MM.1S (cell line): ENCODE measurements around the gene DLG5.

Experiments
- DNase-seq: peaks from one replicate; pipeline ENCODE4 v3.0.0-alpha.2; 2015
- H2AFZ ChIP-seq: fragments of 300-600 bp; sonication (generic); 2 replicates; pipeline ENCODE4 v1.6.0; 2016; ENCODE audit warnings: antibody characterized with exemption, low read length
- H3F3A ChIP-seq: fragments of 300-600 bp; sonication (generic); 2 replicates; pipeline ENCODE4 v1.6.1; 2016; ENCODE audit warnings: mild to moderate bottlenecking, antibody characterized with exemption, low read length, moderate library complexity, mixed read lengths; ENCODE audit not compliant: insufficient read depth
- H3K27ac ChIP-seq: fragments of 300-600 bp; sonication (generic); 2 replicates; pipeline ENCODE4 v1.5.1; 2016; ENCODE audit warnings: mild to moderate bottlenecking, low read length
- H3K27me3 ChIP-seq: fragments of 300-600 bp; sonication (generic); replicated peaks from 2 replicates; pipeline ENCODE4 v1.6.0; 2016; ENCODE audit warnings: low read length; ENCODE audit not compliant: insufficient read depth
- H3K36me3 ChIP-seq: fragments of 300-600 bp; sonication (generic); replicated peaks from 2 replicates; pipeline ENCODE4 v1.6.1; 2016; ENCODE audit warnings: mild to moderate bottlenecking, low read length, mixed read lengths; ENCODE audit not compliant: insufficient read depth
- H3K4me1 ChIP-seq: fragments of 300-600 bp; sonication (generic); 2 replicates; pipeline ENCODE4 v1.6.1; 2016; ENCODE audit warnings: low read length, mixed read lengths
- H3K4me2 ChIP-seq: fragments of 300-600 bp; sonication (generic); 2 replicates; pipeline ENCODE4 v1.6.0; 2016; ENCODE audit warnings: low read depth, low read length
- H3K4me3 ChIP-seq: fragments of 300-600 bp; sonication (generic); 2 replicates; pipeline ENCODE4 v1.5.1; 2016; ENCODE audit warnings: low read length, mixed read lengths
- H3K79me2 ChIP-seq: fragments of 300-600 bp; sonication (generic); 2 replicates; pipeline ENCODE4 v1.6.1; 2016; ENCODE audit warnings: mixed run types, low read length, mixed read lengths
- H3K9ac ChIP-seq: fragments of 300-600 bp; sonication (generic); 2 replicates; pipeline ENCODE4 v1.6.1; 2016; ENCODE audit warnings: low read length, mixed read lengths
- H3K9me2 ChIP-seq: fragments of 300-600 bp; sonication (generic); replicated peaks from 2 replicates; pipeline ENCODE4 v1.6.1; 2016; ENCODE audit warnings: mild to moderate bottlenecking, low read length, mixed read lengths; ENCODE audit not compliant: insufficient read depth
- H3K9me3 ChIP-seq: fragments of 300-600 bp; sonication (generic); replicated peaks from 2 replicates; pipeline ENCODE4 v1.6.1; 2016; ENCODE audit warnings: mild to moderate bottlenecking, low read length, mixed read lengths; ENCODE audit not compliant: insufficient read depth
- H4K20me1 ChIP-seq: fragments of 300-600 bp; sonication (generic); 2 replicates; pipeline ENCODE4 v1.6.1; 2016; ENCODE audit warnings: mild to moderate bottlenecking, low read length, moderate library complexity, mixed read lengths; ENCODE audit not compliant: insufficient read depth
- EZH2 ChIP-seq: fragments of 300-600 bp; sonication (generic); optimal IDR thresholded peaks from 2 replicates; pipeline ENCODE3; 2017; ENCODE audit warnings: low read depth, mild to moderate bottlenecking, antibody characterized with exemption, low read length, mixed read lengths
- EZH2phosphoT487 ChIP-seq: fragments of 300-600 bp; sonication (generic); IDR thresholded peaks from 2 replicates; pipeline ENCODE4 v1.6.1; 2018; ENCODE audit warnings: antibody characterized with exemption, low read length
- TF ChIP-seq, protein P1 (sequence below): fragments of 300-600 bp; sonication (generic); IDR thresholded peaks from 2 replicates; pipeline ENCODE4 v1.5.1; 2016; ENCODE audit warnings: antibody characterized with exemption, low read length, mixed read lengths

Gene DLG5

DNA sequence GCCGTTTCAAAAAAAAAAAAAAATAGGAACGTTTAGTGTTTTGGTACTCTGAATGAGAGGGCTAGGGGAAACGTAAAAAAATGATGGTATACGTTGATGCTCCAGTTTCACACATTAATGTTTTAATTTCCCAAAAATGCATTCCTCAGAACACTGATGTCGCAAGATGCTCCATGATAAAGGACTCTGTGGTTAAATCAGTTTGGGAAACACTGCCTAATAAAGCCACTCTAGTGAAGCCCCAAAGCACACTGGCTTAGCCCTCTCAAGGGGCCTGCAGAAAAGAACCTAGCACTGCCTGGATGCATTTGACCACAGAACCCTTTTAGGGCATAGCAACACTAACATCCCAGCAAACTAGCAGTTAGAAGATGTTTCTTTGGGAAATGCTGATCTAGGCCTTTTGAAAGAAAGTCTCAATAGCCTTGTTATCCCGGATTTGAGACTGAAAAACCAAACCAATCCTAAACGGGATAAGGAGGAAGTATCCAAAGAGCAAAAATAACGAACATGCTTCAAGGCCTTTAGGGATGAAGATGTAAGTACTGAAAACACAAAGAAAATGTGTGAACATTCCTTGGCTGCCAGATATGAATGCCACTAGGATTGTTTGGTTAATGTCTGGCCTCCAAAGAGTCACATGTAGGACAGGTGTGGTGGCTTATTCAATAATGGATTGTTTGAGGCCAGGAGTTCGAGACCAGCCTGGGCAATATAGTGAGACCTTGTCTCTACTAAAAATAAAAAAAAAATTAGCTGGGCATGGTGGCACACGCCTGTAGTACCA lies 11.0 kb downstream of the DLG5 start:
- Histone ChIP-seq H3K4me1 (peaks cover 26% of the 10 kb centered on the region), H4K20me1 (no peaks in the 10 kb centered on the region), H3K27me3 (no peaks in the 10 kb centered on the region), H2AFZ (no peak overlapping the region), H3F3A (peaks cover 17% of the 10 kb centered on the region), H3K4me3 (no peak overlapping the region), H3K27ac (no peak overlapping the region), H3K9me2 (no peaks in the 10 kb centered on the region), H3K36me3 (no peaks in the 10 kb centered on the region), H3K4me2 (no peak overlapping the region), H3K9me3 (no peaks in the 10 kb centered on the region), H3K79me2 (peaks cover 75% of the 10 kb centered on the region), H3K9ac (no peak overlapping the region)
- DNase-seq = no peak
- no peak for TF ChIP-seq EZH2phosphoT487
- no peak for TF ChIP-seq EZH2
- TF ChIP-seq, protein P1, sequence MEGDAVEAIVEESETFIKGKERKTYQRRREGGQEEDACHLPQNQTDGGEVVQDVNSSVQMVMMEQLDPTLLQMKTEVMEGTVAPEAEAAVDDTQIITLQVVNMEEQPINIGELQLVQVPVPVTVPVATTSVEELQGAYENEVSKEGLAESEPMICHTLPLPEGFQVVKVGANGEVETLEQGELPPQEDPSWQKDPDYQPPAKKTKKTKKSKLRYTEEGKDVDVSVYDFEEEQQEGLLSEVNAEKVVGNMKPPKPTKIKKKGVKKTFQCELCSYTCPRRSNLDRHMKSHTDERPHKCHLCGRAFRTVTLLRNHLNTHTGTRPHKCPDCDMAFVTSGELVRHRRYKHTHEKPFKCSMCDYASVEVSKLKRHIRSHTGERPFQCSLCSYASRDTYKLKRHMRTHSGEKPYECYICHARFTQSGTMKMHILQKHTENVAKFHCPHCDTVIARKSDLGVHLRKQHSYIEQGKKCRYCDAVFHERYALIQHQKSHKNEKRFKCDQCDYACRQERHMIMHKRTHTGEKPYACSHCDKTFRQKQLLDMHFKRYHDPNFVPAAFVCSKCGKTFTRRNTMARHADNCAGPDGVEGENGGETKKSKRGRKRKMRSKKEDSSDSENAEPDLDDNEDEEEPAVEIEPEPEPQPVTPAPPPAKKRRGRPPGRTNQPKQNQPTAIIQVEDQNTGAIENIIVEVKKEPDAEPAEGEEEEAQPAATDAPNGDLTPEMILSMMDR = no peak

DNA sequence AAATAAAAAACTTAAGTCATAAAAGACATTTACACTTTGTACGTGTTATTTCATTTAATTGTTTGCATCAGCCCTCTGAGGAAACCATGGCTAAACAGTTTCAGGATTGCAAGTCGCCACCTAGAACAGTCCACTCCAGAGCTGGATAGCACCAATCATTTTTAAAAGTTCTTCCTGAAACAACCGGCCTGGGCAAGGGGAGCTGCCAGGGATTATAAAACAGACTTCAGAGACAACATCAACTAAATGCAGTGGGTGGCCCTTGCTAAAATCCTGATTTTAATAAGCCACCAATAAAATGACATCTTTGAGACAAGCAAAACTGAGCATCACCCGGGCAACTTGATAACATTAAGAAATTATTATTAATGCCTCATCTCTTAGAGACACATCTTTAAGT lies 13.5 kb downstream of the DLG5 start:
- peaks cover 26% of the 10 kb centered on the region for H3K4me1 ChIP-seq
- no peak overlapping the region for H3K9ac ChIP-seq
- H3K27ac ChIP-seq = peak overlapping the region; percentile 62
- no peak overlapping the region for H2AFZ ChIP-seq
- H4K20me1 ChIP-seq = no peaks in the 10 kb centered on the region
- H3K27me3 ChIP-seq = no peaks in the 10 kb centered on the region
- no peaks in the 10 kb centered on the region for H3K9me2 ChIP-seq
- peaks cover 17% of the 10 kb centered on the region for H3F3A ChIP-seq
- H3K9me3 ChIP-seq = no peaks in the 10 kb centered on the region
- H3K4me3 ChIP-seq = no peak overlapping the region
- H3K4me2 ChIP-seq = peak overlapping the region; percentile 47
- DNase-seq = no peak
- no peak for TF ChIP-seq EZH2phosphoT487
- TF ChIP-seq, protein P1 = no peak
- TF ChIP-seq EZH2 = no peak
- H3K79me2 ChIP-seq = peaks cover 71% of the 10 kb centered on the region
- no peaks in the 10 kb centered on the region for H3K36me3 ChIP-seq

DNA sequence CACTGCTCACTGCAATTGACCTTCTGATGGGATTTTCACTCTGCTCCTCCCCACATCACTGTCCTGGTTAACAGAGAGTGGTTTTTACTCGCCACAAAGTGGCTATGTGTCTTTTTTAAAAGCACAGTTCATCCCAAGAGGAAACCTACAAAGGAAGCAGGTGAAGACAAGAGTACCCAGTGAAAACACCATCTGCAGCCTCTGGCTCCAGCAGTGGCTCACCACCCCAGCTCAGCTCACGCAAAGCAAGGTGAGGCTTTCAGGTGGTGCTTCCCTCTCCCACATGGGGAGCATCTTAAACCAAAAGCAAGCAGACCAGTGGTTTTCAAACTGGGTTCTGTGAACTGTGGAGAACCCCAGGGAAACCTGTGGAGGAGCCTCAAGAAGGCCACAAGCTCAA lies 14.0 kb downstream of the DLG5 start:
- H3K4me1 ChIP-seq = peaks cover 26% of the 10 kb centered on the region
- no peak overlapping the region for H3K4me3 ChIP-seq
- H4K20me1 ChIP-seq = no peaks in the 10 kb centered on the region
- DNase-seq = peak; percentile 83
- H2AFZ ChIP-seq = no peak overlapping the region
- H3F3A ChIP-seq = peaks cover 17% of the 10 kb centered on the region
- H3K9me2 ChIP-seq = no peaks in the 10 kb centered on the region
- H3K9ac ChIP-seq = no peak overlapping the region
- H3K36me3 ChIP-seq = no peaks in the 10 kb centered on the region
- no peaks in the 10 kb centered on the region for H3K27me3 ChIP-seq
- H3K27ac ChIP-seq = peak overlapping the region; percentile 62
- H3K9me3 ChIP-seq = no peaks in the 10 kb centered on the region
- H3K79me2 ChIP-seq = peaks cover 76% of the 10 kb centered on the region
- TF ChIP-seq EZH2phosphoT487 (no peak), EZH2 (no peak)
- TF ChIP-seq, protein P1 = no peak
- H3K4me2 ChIP-seq = peak overlapping the region; percentile 47
